ENCODE results near the gene THADA.

The THADA gene

GRCh38 chr2:43196768-43197587, 398.9 kb downstream of the THADA start:
- no peak for DNase-seq (ENCODE audit: low read depth)
- no peak for TF ChIP-seq CTCF (IDR thresholded peaks at IDR 0.05; ENCODE audit: control insufficient read depth, extremely low read depth, insufficient read depth)
- no peak overlapping the region for H3K4me3 ChIP-seq (ENCODE audit: low read depth, low read length)

- no peak for TF ChIP-seq CTCF (IDR thresholded peaks at IDR 0.05; ENCODE audit: control insufficient read depth, extremely low read depth, insufficient read depth)
- DNase-seq (ENCODE audit: low read depth), result no peak
- H3K4me3 ChIP-seq (ENCODE audit: low read depth, low read length), result no peak overlapping the region
Measured at GRCh38 chr2:43194121-43194869, 401.5 kb downstream of the THADA start.

- DNase-seq (ENCODE audit: low read depth), result no peak
- no peak for TF ChIP-seq CTCF (IDR thresholded peaks at IDR 0.05; ENCODE audit: control insufficient read depth, extremely low read depth, insufficient read depth)
- no peak overlapping the region for H3K4me3 ChIP-seq (ENCODE audit: low read depth, low read length)
Measured at GRCh38 chr2:43193652-43194120, 402.2 kb downstream of the THADA start.

- no peak for TF ChIP-seq CTCF (IDR thresholded peaks at IDR 0.05; ENCODE audit: control insufficient read depth, extremely low read depth, insufficient read depth)
- no peak for DNase-seq (ENCODE audit: low read depth)
- H3K4me3 ChIP-seq (ENCODE audit: low read depth, low read length), result no peak overlapping the region
Measured at GRCh38 chr2:43192744-43193651, 402.8 kb downstream of the THADA start.

- TF ChIP-seq CTCF (IDR thresholded peaks at IDR 0.05; ENCODE audit: control insufficient read depth, extremely low read depth, insufficient read depth), result no peak
Measured at GRCh38 chr2:43191947-43192516, 403.8 kb downstream of the THADA start.

More at GRCh38 chr2:43191947-43192516, 403.8 kb downstream of the THADA start:
- no peak for DNase-seq (ENCODE audit: low read depth)
- no peak overlapping the region for H3K4me3 ChIP-seq (ENCODE audit: low read depth, low read length)

Measured in LNCaP clone FGC (cell line).